ENCODE measurements around the gene ANOS1. TPM values are rescaled to one million over a fixed set of nuclear protein-coding genes. Genes with fewer than 3 reads are reported as not detected.

Gene ANOS1
- total RNA-seq, 1 donor from 2014 or later, result not detected

GRCh38 chrX:8737883-8738282, 5.9 kb upstream of the ANOS1 start:
- peaks cover 9% of the 10 kb centered on the region for H3K27me3 Mint-ChIP-seq (ENCODE audit: insufficient read depth)
- H3K27ac Mint-ChIP-seq, result no peak overlapping the region
- H3K4me1 Mint-ChIP-seq (ENCODE audit: low read depth), result no peaks in the 10 kb centered on the region
- intact Hi-C loops (cut with micrococcal nuclease), result loop anchor here (1.0 kb wide), 1 partner anchor 742 kb away; no protein-coding TSS in a partner anchor
- H3K36me3 Mint-ChIP-seq (ENCODE audit: low read depth), result no peaks in the 10 kb centered on the region
- no peak overlapping the region for H3K4me3 Mint-ChIP-seq
- no peak for DNase-seq (ENCODE audit: low spot score)
- no peaks in the 10 kb centered on the region for H3K9me3 Mint-ChIP-seq

- no peak for DNase-seq (ENCODE audit: low spot score)
- H3K27me3 Mint-ChIP-seq (ENCODE audit: insufficient read depth), result peaks cover 17% of the 10 kb centered on the region
- no peak overlapping the region for H3K27ac Mint-ChIP-seq
- H3K4me1 Mint-ChIP-seq (ENCODE audit: low read depth), result no peaks in the 10 kb centered on the region
- no peak overlapping the region for H3K4me3 Mint-ChIP-seq
- intact Hi-C loops (cut with micrococcal nuclease), result no loop called here
- H3K9me3 Mint-ChIP-seq, result no peaks in the 10 kb centered on the region
- no peaks in the 10 kb centered on the region for H3K36me3 Mint-ChIP-seq (ENCODE audit: low read depth)
Observed at GRCh38 chrX:8730812-8731558, 952 bp downstream of the ANOS1 start.

DNA sequence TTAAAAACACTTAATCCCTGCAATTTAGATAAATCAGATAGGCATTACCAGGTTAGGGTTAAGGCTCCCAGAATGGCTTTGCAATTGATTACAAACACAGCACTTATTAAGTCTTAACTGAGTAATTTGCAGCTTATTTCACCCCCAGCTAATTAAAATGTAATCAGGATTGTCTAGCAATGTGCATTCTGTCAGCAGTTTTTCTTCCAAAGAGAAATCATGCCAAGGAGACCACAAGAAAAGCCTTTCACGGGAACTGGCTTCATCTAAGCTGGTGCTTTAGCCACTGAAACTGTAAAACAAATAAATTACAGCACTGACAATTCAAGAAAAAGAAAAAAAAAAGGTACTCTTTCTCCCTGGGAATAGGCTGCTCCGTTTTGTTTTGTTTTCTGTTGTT, 2.1 kb downstream of the ANOS1 start:
- peaks cover 17% of the 10 kb centered on the region for H3K27me3 Mint-ChIP-seq (ENCODE audit: insufficient read depth)
- H3K4me3 Mint-ChIP-seq, result no peak overlapping the region

GRCh38 chrX:8728932-8729535, 2.9 kb downstream of the ANOS1 start:
- no peaks in the 10 kb centered on the region for H3K36me3 Mint-ChIP-seq (ENCODE audit: low read depth)
- no peak overlapping the region for H3K27ac Mint-ChIP-seq
- no peak for DNase-seq (ENCODE audit: low spot score)
- no peaks in the 10 kb centered on the region for H3K9me3 Mint-ChIP-seq
- H3K4me1 Mint-ChIP-seq (ENCODE audit: low read depth), result no peaks in the 10 kb centered on the region
- intact Hi-C loops (cut with micrococcal nuclease), result no loop called here
- peaks cover 18% of the 10 kb centered on the region for H3K27me3 Mint-ChIP-seq (ENCODE audit: insufficient read depth)
- no peak overlapping the region for H3K4me3 Mint-ChIP-seq

More for the DNA sequence above, 2.1 kb downstream of the ANOS1 start:
- H3K9me3 Mint-ChIP-seq, result no peaks in the 10 kb centered on the region
- intact Hi-C loops (cut with micrococcal nuclease), result no loop called here
- no peak for DNase-seq (ENCODE audit: low spot score)
- H3K27ac Mint-ChIP-seq, result no peak overlapping the region
- no peaks in the 10 kb centered on the region for H3K36me3 Mint-ChIP-seq (ENCODE audit: low read depth)
- H3K4me1 Mint-ChIP-seq (ENCODE audit: low read depth), result no peaks in the 10 kb centered on the region

- intact Hi-C loops (cut with micrococcal nuclease), result no loop called here
- H3K27me3 Mint-ChIP-seq (ENCODE audit: insufficient read depth), result peaks cover 7% of the 10 kb centered on the region
- H3K36me3 Mint-ChIP-seq (ENCODE audit: low read depth), result no peaks in the 10 kb centered on the region
- no peaks in the 10 kb centered on the region for H3K9me3 Mint-ChIP-seq
- no peak overlapping the region for H3K4me3 Mint-ChIP-seq
- no peak overlapping the region for H3K27ac Mint-ChIP-seq
- H3K4me1 Mint-ChIP-seq (ENCODE audit: low read depth), result no peaks in the 10 kb centered on the region
- no peak for DNase-seq (ENCODE audit: low spot score)
Observed at GRCh38 chrX:8726031-8726652, 5.8 kb downstream of the ANOS1 start.

GRCh38 chrX:8724300-8724699, 7.6 kb downstream of the ANOS1 start:
- DNase-seq (ENCODE audit: low spot score), result no peak
- intact Hi-C loops (cut with micrococcal nuclease), result no loop called here
- no peak overlapping the region for H3K4me3 Mint-ChIP-seq
- H3K27ac Mint-ChIP-seq, result no peak overlapping the region
- H3K9me3 Mint-ChIP-seq, result no peaks in the 10 kb centered on the region
- no peaks in the 10 kb centered on the region for H3K36me3 Mint-ChIP-seq (ENCODE audit: low read depth)
- H3K4me1 Mint-ChIP-seq (ENCODE audit: low read depth), result no peaks in the 10 kb centered on the region
- peaks cover 4% of the 10 kb centered on the region for H3K27me3 Mint-ChIP-seq (ENCODE audit: insufficient read depth)

DNA sequence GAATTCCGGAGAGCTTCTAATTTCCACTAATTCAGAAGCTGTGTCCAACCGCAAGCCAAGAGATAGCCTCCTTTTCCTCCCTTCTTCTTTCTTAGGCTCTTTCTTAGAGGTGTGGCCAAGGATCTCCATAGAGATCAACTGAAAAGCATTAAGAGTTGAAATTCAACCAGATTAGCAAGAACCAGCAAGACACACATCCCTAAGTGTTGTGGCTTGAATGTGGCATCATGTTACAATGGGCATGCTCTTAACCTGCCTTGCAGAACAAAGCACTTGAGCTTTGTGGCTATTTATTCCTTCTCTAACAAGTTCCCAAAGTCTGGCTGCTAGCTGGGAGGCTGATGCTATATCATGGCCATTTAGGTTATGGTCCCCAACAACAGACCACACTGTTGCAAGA, 10.4 kb downstream of the ANOS1 start:
- Mint-ChIP-seq H3K36me3 (ENCODE audit: low read depth) (no peaks in the 10 kb centered on the region), H3K4me1 (ENCODE audit: low read depth) (no peaks in the 10 kb centered on the region), H3K27ac (no peak overlapping the region), H3K27me3 (ENCODE audit: insufficient read depth) (peaks cover 3% of the 10 kb centered on the region), H3K4me3 (no peak overlapping the region), H3K9me3 (no peaks in the 10 kb centered on the region)
- intact Hi-C loops (cut with micrococcal nuclease), result no loop called here
- no peak for DNase-seq (ENCODE audit: low spot score)

DNA sequence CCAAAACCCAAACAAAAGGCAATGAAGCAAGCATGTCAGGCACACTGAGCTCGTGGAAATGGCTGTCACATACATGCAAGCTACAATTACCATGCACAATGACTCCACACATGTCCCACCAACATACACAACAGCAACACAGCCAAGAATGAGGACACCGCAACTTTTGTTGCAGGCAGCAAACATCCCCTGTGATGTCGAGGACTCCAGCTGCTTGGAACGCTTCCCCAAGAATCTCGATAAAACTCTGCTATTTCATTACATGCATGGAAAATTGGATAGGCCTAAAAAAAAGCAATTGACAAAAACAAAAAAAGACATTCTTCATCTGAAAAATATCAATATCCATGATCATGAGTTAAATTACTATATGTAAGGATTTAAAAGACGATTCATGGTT, 11.8 kb downstream of the ANOS1 start:
- Mint-ChIP-seq H3K27ac (no peak overlapping the region), H3K36me3 (ENCODE audit: low read depth) (no peaks in the 10 kb centered on the region), H3K9me3 (no peaks in the 10 kb centered on the region), H3K4me3 (no peak overlapping the region), H3K4me1 (ENCODE audit: low read depth) (no peaks in the 10 kb centered on the region), H3K27me3 (ENCODE audit: insufficient read depth) (peaks cover 3% of the 10 kb centered on the region)
- intact Hi-C loops (cut with micrococcal nuclease), result no loop called here
- no peak for DNase-seq (ENCODE audit: low spot score)

DNA sequence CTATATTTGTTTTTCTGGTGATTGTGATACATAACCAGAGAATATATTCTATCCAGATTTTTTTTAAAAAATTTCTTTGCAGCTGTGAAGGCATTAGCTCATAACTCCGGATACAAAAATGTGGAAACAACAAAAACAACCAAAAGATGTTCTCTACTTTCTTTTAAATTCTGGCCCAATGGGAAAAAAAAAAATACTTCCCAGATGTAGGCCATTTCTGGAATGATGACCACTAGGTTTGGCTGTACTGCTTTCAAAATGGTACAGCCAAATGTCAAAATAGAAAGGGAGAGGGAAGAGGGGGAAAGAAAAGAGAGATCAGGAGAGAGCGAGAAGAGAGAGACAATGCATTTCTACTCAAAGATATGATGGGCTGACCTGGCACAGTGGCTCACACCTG, 14.6 kb downstream of the ANOS1 start:
- H3K4me3 Mint-ChIP-seq, result no peak overlapping the region
- no peak overlapping the region for H3K27ac Mint-ChIP-seq
- DNase-seq (ENCODE audit: low spot score), result no peak
- intact Hi-C loops (cut with micrococcal nuclease), result no loop called here
- H3K36me3 Mint-ChIP-seq (ENCODE audit: low read depth), result no peaks in the 10 kb centered on the region
- H3K27me3 Mint-ChIP-seq (ENCODE audit: insufficient read depth), result no peaks in the 10 kb centered on the region
- no peaks in the 10 kb centered on the region for H3K9me3 Mint-ChIP-seq
- no peaks in the 10 kb centered on the region for H3K4me1 Mint-ChIP-seq (ENCODE audit: low read depth)

DNA sequence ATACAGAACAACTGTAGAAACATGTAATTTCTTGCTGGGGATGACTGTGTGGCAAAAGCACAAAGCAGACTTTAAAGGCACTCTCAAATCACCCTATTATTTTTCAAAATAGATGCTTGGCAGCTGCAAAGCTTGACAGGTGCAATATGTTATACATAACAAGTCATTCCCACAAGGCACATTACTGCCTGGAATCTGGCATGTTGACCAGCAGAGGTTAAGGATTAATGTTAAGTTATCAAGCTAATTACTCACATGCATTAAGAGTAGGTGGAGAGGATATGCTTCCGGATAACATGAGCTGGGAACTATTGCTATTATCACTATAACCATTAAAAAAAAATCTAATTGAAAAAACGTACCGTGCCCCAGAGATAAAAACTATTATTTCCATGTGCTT, 17.8 kb downstream of the ANOS1 start:
- no peak for DNase-seq (ENCODE audit: low spot score)
- no peak overlapping the region for H3K27ac Mint-ChIP-seq
- no peaks in the 10 kb centered on the region for H3K27me3 Mint-ChIP-seq (ENCODE audit: insufficient read depth)
- H3K9me3 Mint-ChIP-seq, result no peaks in the 10 kb centered on the region
- H3K4me1 Mint-ChIP-seq (ENCODE audit: low read depth), result no peaks in the 10 kb centered on the region
- H3K36me3 Mint-ChIP-seq (ENCODE audit: low read depth), result no peaks in the 10 kb centered on the region
- intact Hi-C loops (cut with micrococcal nuclease), result no loop called here
- no peak overlapping the region for H3K4me3 Mint-ChIP-seq

DNA sequence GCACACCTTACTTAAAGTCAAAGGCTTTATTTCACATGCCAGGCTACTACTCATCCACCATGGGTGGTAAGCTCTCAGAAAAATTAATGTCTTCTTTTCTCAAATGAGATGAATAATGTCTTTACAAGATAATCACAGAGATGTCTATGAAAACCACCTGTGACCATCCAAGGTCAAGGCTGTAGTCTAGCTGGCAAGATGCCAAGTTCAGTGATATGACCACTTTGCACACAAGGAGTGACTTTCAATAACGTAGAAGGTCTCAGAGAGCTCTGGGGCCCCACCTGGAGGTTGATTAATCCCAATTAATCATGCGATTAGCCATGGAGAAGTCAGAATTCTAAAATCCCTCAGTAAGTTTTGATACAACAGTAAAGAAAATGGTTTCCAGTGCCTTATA, 20.5 kb downstream of the ANOS1 start:
- Mint-ChIP-seq H3K9me3 (no peaks in the 10 kb centered on the region), H3K27me3 (ENCODE audit: insufficient read depth) (no peaks in the 10 kb centered on the region), H3K4me3 (no peak overlapping the region)

GRCh38 chrX:8704184-8704583, 27.8 kb downstream of the ANOS1 start:
- Mint-ChIP-seq H3K9me3 (no peaks in the 10 kb centered on the region), H3K4me1 (ENCODE audit: low read depth) (no peaks in the 10 kb centered on the region), H3K4me3 (no peak overlapping the region), H3K27ac (no peak overlapping the region), H3K36me3 (ENCODE audit: low read depth) (no peaks in the 10 kb centered on the region), H3K27me3 (ENCODE audit: insufficient read depth) (no peaks in the 10 kb centered on the region)
- intact Hi-C loops (cut with micrococcal nuclease), result no loop called here
- DNase-seq (ENCODE audit: low spot score), result no peak

More for the DNA sequence above, 20.5 kb downstream of the ANOS1 start:
- intact Hi-C loops (cut with micrococcal nuclease), result no loop called here
- Mint-ChIP-seq H3K27ac (no peak overlapping the region), H3K4me1 (ENCODE audit: low read depth) (no peaks in the 10 kb centered on the region), H3K36me3 (ENCODE audit: low read depth) (no peaks in the 10 kb centered on the region)
- DNase-seq (ENCODE audit: low spot score), result no peak

- Mint-ChIP-seq H3K36me3 (ENCODE audit: low read depth) (no peaks in the 10 kb centered on the region), H3K27ac (no peak overlapping the region), H3K27me3 (ENCODE audit: insufficient read depth) (peaks cover 3% of the 10 kb centered on the region), H3K4me1 (ENCODE audit: low read depth) (no peaks in the 10 kb centered on the region), H3K4me3 (no peak overlapping the region), H3K9me3 (no peaks in the 10 kb centered on the region)
- DNase-seq (ENCODE audit: low spot score), result no peak
- intact Hi-C loops (cut with micrococcal nuclease), result no loop called here
Observed at GRCh38 chrX:8692871-8693270, 39.1 kb downstream of the ANOS1 start.

Measured in activated T-helper 1 cell treated with anti-CD3 and anti-CD28 coated beads, Interleukin-12 subunit alpha, Interleukin-12 subunit beta, Interleukin-2, Interleukin-4 antibody, amounts not matched to agents 30 ng/mL and 10 ng/mL and 1 ng/mL, durations not matched to agents 14 hours and 24 hours and 36 hours (primary cell).